Measurements from ENCODE around the gene SULF2.

- TF ChIP-seq, protein P1, sequence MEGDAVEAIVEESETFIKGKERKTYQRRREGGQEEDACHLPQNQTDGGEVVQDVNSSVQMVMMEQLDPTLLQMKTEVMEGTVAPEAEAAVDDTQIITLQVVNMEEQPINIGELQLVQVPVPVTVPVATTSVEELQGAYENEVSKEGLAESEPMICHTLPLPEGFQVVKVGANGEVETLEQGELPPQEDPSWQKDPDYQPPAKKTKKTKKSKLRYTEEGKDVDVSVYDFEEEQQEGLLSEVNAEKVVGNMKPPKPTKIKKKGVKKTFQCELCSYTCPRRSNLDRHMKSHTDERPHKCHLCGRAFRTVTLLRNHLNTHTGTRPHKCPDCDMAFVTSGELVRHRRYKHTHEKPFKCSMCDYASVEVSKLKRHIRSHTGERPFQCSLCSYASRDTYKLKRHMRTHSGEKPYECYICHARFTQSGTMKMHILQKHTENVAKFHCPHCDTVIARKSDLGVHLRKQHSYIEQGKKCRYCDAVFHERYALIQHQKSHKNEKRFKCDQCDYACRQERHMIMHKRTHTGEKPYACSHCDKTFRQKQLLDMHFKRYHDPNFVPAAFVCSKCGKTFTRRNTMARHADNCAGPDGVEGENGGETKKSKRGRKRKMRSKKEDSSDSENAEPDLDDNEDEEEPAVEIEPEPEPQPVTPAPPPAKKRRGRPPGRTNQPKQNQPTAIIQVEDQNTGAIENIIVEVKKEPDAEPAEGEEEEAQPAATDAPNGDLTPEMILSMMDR (IDR thresholded peaks at IDR 0.05) = no peak
- no peak for TF ChIP-seq POLR2A (IDR thresholded peaks at IDR 0.05)
These were observed 131.4 kb downstream of the SULF2 start for GRCh38 chr20:47653869-47654268.

All from testis (tissue), 2 donors.